Peyer's patch (tissue), 4 donors: Measurements from ENCODE around the gene TEX264. TPM values are rescaled to one million over a fixed set of nuclear protein-coding genes. Genes with fewer than 3 reads are reported as not detected.

Source experiments
- DNase-seq, 3 donors: peaks; one replicate each; pipeline ENCODE4 v3.0.0-alpha.2; 2017 to 2019
- H3K27ac ChIP-seq, 4 donors: fragments of 200-600 bp; sonication (generic); one replicate each; pipeline ENCODE4 v1.5.1; 2016 to 2019
- H3K27me3 ChIP-seq, 2 donors: fragments of 200-600 bp; sonication (generic); one replicate each; pipeline ENCODE4 v1.5.1; 2019
- H3K36me3 ChIP-seq, 3 donors: fragments of 200-600 bp; sonication (generic); one replicate each; pipeline ENCODE4 v1.5.1; 2016 to 2019
- H3K4me1 ChIP-seq, 4 donors: fragments of 200-600 bp; sonication (generic); one replicate each; pipeline ENCODE4 v1.5.1; 2016 to 2019
- H3K4me3 ChIP-seq, 4 donors: fragments of 200-600 bp; sonication (generic); 1 replicate in 3 of 4; 2 replicates in 1 of 4; pipeline ENCODE4 v1.5.1; 2016 to 2019; ENCODE audit warnings: mild to moderate bottlenecking in 1 of 4
- H3K9me3 ChIP-seq, 4 donors: fragments of 200-600 bp; sonication (generic); one replicate each; pipeline ENCODE4 v1.5.1; 2016 to 2019; ENCODE audit warnings: mild to moderate bottlenecking in 1 of 4
- POLR2A ChIP-seq, 2 donors: fragments of 450-650 bp; IDR thresholded peaks; one replicate each; pipeline ENCODE4 v1.5.1; 2017; ENCODE audit warnings: antibody characterized with exemption in 2 of 2, mild to moderate bottlenecking in 2 of 2, moderate library complexity in 2 of 2
- total RNA-seq, 4 donors: library from RNA; depleted of rRNA; stranded (reverse); fragments of >200 nt; gene quantifications; one replicate each; pipeline ENCODE4 v1.1.0, GENCODE V29; 2016
- TF ChIP-seq, protein P1 (sequence below), 6 experiments: fragments of 450-650 bp in 4 of 6; fragments of 200-600 bp in 2 of 6; sonication (generic) in 1 of 6; IDR thresholded peaks; one replicate each; pipeline ENCODE4 v1.5.1; 2017 to 2019; ENCODE audit warnings: antibody characterized with exemption in 6 of 6, mild to moderate bottlenecking in 3 of 6, moderate library complexity in 1 of 6

Gene TEX264
- total RNA-seq, 4 donors from 2014 or later = 22.3 to 118 (median 83.2) TPM

DNA sequence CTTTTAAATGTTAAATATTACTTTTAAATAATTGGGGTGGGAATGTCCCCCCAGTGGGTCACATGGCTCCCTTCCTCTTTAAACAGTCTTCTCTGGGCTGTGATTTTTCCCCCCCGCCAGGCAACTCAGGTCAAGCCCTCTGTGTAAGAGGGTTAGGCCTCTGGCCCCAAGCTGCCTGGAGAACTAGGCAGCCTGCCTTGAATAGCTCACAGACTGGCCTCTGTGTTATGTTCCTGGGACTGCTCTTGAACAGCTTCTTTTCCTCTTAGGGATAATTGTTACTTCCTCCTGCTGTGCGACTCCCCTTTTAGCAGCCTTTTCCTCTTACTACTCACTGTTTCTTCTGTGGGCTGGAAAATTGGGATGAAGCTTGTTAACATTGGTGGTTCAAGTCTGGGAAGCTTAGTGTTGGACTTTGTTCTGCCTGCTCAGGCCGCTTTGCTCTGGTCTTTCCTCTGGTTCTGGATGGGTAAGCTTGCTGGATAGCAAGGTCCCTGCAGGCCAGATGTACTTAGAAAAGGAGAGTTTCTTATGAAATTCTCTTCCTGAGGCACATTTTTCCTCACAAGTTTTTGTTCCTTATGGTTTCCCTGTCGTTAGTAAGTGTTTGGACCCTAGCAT lies 2.2 kb downstream of the TEX264 start:
- Histone ChIP-seq H3K27me3 (no peaks in the 10 kb centered on the region), H3K36me3 (peaks cover 0 to 12% (median 0%) of the 10 kb centered on the region in 3 donors), H3K9me3 (no peaks in the 10 kb centered on the region), H3K4me3 (no peak overlapping the region), H3K27ac (no peak overlapping the region), H3K4me1 (peaks cover 0 to 34% (median 14%) of the 10 kb centered on the region in 4 donors)
- TF ChIP-seq, protein P1, sequence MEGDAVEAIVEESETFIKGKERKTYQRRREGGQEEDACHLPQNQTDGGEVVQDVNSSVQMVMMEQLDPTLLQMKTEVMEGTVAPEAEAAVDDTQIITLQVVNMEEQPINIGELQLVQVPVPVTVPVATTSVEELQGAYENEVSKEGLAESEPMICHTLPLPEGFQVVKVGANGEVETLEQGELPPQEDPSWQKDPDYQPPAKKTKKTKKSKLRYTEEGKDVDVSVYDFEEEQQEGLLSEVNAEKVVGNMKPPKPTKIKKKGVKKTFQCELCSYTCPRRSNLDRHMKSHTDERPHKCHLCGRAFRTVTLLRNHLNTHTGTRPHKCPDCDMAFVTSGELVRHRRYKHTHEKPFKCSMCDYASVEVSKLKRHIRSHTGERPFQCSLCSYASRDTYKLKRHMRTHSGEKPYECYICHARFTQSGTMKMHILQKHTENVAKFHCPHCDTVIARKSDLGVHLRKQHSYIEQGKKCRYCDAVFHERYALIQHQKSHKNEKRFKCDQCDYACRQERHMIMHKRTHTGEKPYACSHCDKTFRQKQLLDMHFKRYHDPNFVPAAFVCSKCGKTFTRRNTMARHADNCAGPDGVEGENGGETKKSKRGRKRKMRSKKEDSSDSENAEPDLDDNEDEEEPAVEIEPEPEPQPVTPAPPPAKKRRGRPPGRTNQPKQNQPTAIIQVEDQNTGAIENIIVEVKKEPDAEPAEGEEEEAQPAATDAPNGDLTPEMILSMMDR (IDR thresholded peaks at IDR 0.05) = no peak
- no peak for TF ChIP-seq POLR2A (IDR thresholded peaks at IDR 0.05)
- peak in 1 of 3 donors; percentile 38 for DNase-seq

DNA sequence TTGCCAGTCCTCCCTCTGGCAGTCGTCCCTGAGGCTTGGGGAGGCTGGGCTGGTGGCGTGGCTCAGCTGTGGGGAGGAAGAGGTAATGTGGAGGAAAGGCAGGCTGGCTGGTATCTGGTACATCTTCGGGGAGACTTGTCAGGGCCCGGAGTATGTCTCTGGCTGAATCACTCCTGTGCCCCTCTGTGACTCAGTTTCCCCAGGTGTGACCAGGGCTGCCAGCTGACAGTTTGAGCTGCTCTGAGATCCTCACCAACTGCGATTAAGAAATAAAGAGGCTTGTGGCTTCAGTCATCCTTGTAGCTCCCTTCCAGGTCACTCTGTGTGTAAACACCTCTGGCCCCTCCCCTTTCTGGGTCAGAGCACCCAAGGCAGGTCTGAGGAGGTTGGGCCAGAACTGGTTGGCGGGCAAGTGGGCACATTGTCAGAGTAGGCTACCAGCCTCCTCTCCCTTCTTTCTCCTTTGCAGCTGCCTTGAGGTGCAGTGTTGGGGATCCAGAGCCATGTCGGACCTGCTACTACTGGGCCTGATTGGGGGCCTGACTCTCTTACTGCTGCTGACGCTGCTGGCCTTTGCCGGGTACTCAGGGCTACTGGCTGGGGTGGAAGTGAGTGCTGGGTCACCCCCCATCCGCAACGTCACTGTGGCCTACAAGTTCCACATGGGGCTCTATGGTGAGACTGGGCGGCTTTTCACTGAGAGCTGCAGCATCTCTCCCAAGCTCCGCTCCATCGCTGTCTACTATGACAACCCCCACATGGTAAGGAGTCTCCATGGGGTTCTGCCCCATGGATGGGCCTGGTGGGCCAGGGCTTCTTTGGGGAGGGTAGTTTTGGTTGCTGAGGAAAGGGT lies 3.0 kb downstream of the TEX264 start:
- TF ChIP-seq, protein P1 (IDR thresholded peaks at IDR 0.05) = no peak
- no peak for TF ChIP-seq POLR2A (IDR thresholded peaks at IDR 0.05)
- Histone ChIP-seq H3K36me3 (peaks cover 0 to 16% (median 0%) of the 10 kb centered on the region in 3 donors), H3K27me3 (no peaks in the 10 kb centered on the region), H3K4me1 (peaks cover 0 to 34% (median 14%) of the 10 kb centered on the region in 4 donors), H3K4me3 (no peak overlapping the region), H3K9me3 (no peaks in the 10 kb centered on the region), H3K27ac (no peak overlapping the region)
- peak in 1 of 3 donors; percentile 37 for DNase-seq

DNA sequence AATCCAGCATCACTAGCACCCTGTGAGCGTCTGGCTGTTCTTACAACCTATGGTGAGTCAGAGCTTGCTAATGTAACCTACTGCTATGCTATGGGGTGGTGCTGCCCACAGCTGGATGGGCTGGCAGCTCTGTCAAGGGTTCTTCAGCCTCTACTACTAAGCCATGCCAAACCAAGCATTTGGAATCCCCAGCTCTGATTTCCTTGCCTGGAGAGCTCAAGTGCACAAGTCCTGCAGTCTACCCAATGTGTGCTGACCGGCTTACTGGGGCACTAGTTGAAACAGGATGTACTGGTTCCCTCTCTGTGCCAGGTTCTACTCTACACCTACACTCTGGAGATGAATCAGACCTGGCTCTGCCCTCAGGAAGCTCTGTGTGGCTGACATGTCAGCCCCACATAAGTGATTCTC lies 4.2 kb downstream of the TEX264 start:
- Histone ChIP-seq H3K36me3 (peaks cover 0 to 16% (median 0%) of the 10 kb centered on the region in 3 donors), H3K27me3 (no peaks in the 10 kb centered on the region), H3K4me1 (peaks cover 0 to 32% (median 16%) of the 10 kb centered on the region in 4 donors), H3K4me3 (no peak overlapping the region), H3K9me3 (no peaks in the 10 kb centered on the region), H3K27ac (no peak overlapping the region)
- TF ChIP-seq, protein P1 (IDR thresholded peaks at IDR 0.05) = no peak
- TF ChIP-seq POLR2A (IDR thresholded peaks at IDR 0.05) = no peak
- peak in 1 of 3 donors; percentile 15 for DNase-seq

DNA sequence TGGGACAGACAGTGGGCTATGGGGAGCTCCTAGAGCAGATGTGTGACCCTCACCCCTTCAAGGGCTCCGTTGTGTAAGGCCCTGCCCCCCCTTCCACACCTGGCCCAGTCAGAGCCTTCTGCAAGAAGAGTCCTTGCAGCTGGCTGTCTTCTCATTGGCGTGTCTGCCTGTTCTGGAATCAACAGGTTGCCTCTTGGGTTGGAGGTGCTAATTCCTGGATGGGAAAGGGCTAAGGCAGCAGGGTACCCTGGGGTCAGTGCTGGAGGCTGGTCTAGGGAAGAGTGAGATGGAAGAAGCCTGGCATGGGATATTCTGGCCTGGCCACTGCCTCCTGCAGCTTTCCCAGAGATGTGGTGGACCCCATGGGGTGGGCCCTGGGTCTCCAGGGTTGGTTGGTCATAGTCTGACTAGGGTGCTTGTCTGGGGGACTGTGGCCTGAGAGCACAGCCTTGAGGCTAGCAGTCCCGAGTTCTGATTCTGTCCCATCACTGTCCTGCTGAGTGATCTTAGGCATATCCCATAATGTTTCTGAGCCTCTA lies 5.1 kb downstream of the TEX264 start:
- no peak overlapping the region for H3K27ac ChIP-seq
- H3K4me3 ChIP-seq = no peak overlapping the region
- no peak for DNase-seq
- no peak for TF ChIP-seq POLR2A (IDR thresholded peaks at IDR 0.05)
- TF ChIP-seq, protein P1 (IDR thresholded peaks at IDR 0.05) = no peak
- peaks cover 0 to 16% (median 0%) of the 10 kb centered on the region in 3 donors for H3K36me3 ChIP-seq
- no peaks in the 10 kb centered on the region for H3K9me3 ChIP-seq
- H3K27me3 ChIP-seq = no peaks in the 10 kb centered on the region
- H3K4me1 ChIP-seq = peaks cover 0 to 36% (median 15%) of the 10 kb centered on the region in 4 donors

DNA sequence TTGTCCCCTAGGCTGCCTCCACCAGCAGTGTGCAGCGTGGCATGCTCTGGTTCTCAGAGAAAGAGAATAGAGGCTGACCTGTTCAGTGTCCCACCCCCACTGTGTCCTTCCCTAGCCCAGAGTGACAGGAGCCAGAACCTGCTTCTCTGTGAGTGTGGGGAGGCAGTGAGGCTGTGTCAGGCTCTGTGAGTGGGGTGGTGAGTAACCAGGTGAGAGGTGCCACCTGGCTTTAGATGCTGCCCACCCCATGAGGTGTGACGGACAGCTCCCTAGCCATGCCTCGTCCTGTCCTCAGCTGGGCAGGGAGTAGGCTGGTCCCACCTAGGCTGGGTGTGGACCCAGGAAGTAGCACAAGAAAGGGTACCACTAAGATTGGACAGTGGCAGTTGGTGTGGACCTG lies 6.3 kb downstream of the TEX264 start:
- TF ChIP-seq POLR2A (IDR thresholded peaks at IDR 0.05) = no peak
- TF ChIP-seq, protein P1 (IDR thresholded peaks at IDR 0.05) = no peak
- no peaks in the 10 kb centered on the region for H3K9me3 ChIP-seq
- H3K4me3 ChIP-seq = no peak overlapping the region
- H3K27me3 ChIP-seq = no peaks in the 10 kb centered on the region
- no peak for DNase-seq
- no peak overlapping the region for H3K27ac ChIP-seq
- peaks cover 0 to 42% (median 21%) of the 10 kb centered on the region in 4 donors for H3K4me1 ChIP-seq
- H3K36me3 ChIP-seq = peaks cover 0 to 16% (median 0%) of the 10 kb centered on the region in 3 donors
